Stimulated activated CD8-positive, alpha-beta memory T cell treated with anti-CD3 and anti-CD28 coated beads, Interleukin-7, amount 100 ng/mL, for 1 hour (primary cell): ENCODE data around the gene NDST1.

ENCODE experiments used
- DNase-seq, 2 donors: peaks; one replicate each; pipeline ENCODE4 v3.0.0-alpha.2; 2020; ENCODE audit warnings: low read depth in 2 of 2

The NDST1 gene

GRCh38 chr5:150523472-150524350 lies 15.8 kb downstream of the NDST1 start:
- DNase-seq: no peak

- no peak for DNase-seq
These were observed 17.2 kb downstream of the NDST1 start for GRCh38 chr5:150525163-150525562.

GRCh38 chr5:150525781-150526180 lies 17.9 kb downstream of the NDST1 start:
- DNase-seq: no peak

- no peak for DNase-seq
These were observed 19.1 kb downstream of the NDST1 start for GRCh38 chr5:150527038-150527437.

GRCh38 chr5:150527808-150528207 lies 19.9 kb downstream of the NDST1 start:
- DNase-seq: no peak

- DNase-seq: no peak
These were observed 21.1 kb downstream of the NDST1 start for GRCh38 chr5:150528924-150529546.

- DNase-seq: no peak
These were observed 21.6 kb downstream of the NDST1 start for GRCh38 chr5:150529555-150529954.

GRCh38 chr5:150530423-150530822 lies 22.5 kb downstream of the NDST1 start:
- DNase-seq: no peak

GRCh38 chr5:150530951-150531588 lies 23.1 kb downstream of the NDST1 start:
- DNase-seq: no peak

GRCh38 chr5:150531686-150532085 lies 23.8 kb downstream of the NDST1 start:
- DNase-seq: no peak

GRCh38 chr5:150532151-150532550 lies 24.2 kb downstream of the NDST1 start:
- DNase-seq: no peak

GRCh38 chr5:150532996-150533395 lies 25.1 kb downstream of the NDST1 start:
- DNase-seq: no peak

GRCh38 chr5:150534811-150535210 lies 26.9 kb downstream of the NDST1 start:
- no peak for DNase-seq

- DNase-seq: no peak
These were observed 27.7 kb downstream of the NDST1 start for GRCh38 chr5:150535611-150536010.

- no peak for DNase-seq
These were observed 30.3 kb downstream of the NDST1 start for GRCh38 chr5:150538007-150538917.

GRCh38 chr5:150539206-150539605 lies 31.3 kb downstream of the NDST1 start:
- no peak for DNase-seq

- no peak for DNase-seq
These were observed 32.1 kb downstream of the NDST1 start for GRCh38 chr5:150540042-150540441.

GRCh38 chr5:150540615-150541396 lies 32.9 kb downstream of the NDST1 start:
- no peak for DNase-seq

GRCh38 chr5:150541397-150541675 lies 33.4 kb downstream of the NDST1 start:
- no peak for DNase-seq

GRCh38 chr5:150541895-150542294 lies 34.0 kb downstream of the NDST1 start:
- DNase-seq: no peak

GRCh38 chr5:150542933-150543445 lies 35.1 kb downstream of the NDST1 start:
- no peak for DNase-seq
